Epithelial cell of proximal tubule (primary cell): ENCODE data around the gene MTA3. TPM values are rescaled to one million over a fixed set of nuclear protein-coding genes. Genes with fewer than 3 reads are reported as not detected.
"Not testable (repeated sequence)": the region's sequence is repeated elsewhere in the genome, so short reads cannot be mapped to it uniquely, and the experiment has no call there.

Experiments used
- DNase-seq: peaks from one replicate; pipeline ENCODE4 v3.0.0-alpha.2; 2011; ENCODE audit warnings: low read depth
- H3K4me3 ChIP-seq: 2 replicates; pipeline ENCODE4 v1.5.1; 2011; ENCODE audit warnings: low read depth, mild to moderate bottlenecking, low read length
- CTCF ChIP-seq: conservative IDR thresholded peaks from 2 replicates; pipeline ENCODE4 v1.5.1; 2012; ENCODE audit warnings: low read depth, mild to moderate bottlenecking, low read length
- total RNA-seq: library from RNA; depleted of rRNA; stranded (reverse); fragments of >200 nt; gene quantifications from 2 replicates; pipeline ENCODE4 v1.2.3, GENCODE V29; 2015

Gene MTA3
- total RNA-seq, 1 donor from 2014 or later, result 17.8 TPM

DNA sequence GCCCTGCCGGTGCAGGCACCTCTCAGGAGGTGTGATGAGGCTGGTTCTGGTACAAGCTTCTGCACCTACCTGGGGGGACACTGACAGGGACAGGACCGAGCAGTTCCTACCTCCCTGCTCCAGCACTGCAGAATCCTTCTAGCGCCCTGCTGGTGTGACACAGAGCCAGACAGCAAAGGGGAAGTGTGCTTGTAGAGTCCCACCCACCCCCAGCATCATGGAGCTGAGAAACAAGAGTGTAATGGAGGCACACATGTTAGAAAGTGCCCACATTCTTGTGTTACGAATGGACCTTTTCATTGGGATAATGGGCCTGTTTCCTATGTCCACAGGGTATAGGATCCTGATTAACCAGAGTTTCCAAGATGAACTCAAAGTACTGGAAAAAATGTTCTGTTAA, 157.2 kb downstream of the MTA3 start:
- DNase-seq, result no peak
- H3K4me3 ChIP-seq, result no peak overlapping the region
- no peak for TF ChIP-seq CTCF

GRCh38 chr2:42726680-42727079, 158.2 kb downstream of the MTA3 start:
- no peak for TF ChIP-seq CTCF
- no peak for DNase-seq
- H3K4me3 ChIP-seq, result no peak overlapping the region

GRCh38 chr2:42731316-42731715, 162.9 kb downstream of the MTA3 start:
- not testable (repeated sequence) for DNase-seq, H3K4me3 ChIP-seq

DNA sequence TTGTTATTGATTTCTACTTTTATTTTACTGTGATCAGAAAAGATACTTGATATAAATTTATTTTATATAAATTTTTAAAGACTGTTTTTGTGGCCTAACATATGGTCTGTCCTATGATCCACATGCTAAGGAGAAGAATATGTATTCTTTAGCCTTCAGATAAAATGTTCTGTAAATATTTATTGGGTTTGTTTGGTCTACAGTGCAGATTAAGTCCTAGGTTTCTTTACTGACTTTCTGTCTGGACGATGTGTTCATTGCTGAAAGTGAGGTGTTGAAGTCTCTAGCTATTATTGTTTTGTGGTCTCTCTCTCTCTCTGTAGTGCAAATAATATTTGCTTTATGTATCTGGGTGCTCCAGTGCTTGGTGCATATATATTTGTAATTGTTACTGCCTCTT, 165.4 kb downstream of the MTA3 start:
- no peak overlapping the region for H3K4me3 ChIP-seq
- TF ChIP-seq CTCF, result no peak
- no peak for DNase-seq

DNA sequence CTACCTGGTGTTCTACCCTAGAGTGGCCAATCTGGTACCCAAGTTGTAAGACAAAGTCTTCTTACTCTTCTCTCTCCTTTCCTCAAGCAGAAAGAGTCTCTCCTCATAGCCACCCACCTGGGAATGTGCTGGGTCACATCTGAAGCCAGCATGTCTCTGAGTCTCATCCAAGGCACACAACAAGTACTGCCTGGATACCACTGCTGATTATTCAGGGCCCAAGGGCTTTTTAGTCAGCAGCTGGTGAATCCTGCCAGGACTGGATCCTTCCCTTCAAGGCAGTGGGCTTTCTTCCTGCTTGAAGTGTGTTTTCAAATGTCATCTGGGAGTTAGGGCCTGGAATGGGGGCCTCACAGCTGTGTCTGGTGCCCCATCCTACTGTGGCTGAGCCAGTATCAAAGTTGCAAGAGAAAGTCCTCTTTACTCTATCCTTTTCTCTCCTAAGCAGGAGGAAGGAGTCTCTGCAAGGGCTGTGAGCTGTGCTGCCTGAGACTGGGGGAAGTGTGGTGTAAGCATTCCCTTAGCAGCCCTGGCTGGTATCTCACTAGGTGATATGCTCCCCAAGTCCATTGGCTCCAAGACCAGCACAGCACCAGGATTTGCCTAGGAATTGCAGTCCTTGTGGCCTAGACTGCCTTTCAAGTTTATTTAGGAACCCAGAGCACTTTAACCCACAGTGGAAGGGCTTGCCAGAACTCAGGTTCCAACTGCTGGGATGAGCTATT, 168.3 kb downstream of the MTA3 start:
- no peak for TF ChIP-seq CTCF
- DNase-seq, result no peak
- no peak overlapping the region for H3K4me3 ChIP-seq

DNA sequence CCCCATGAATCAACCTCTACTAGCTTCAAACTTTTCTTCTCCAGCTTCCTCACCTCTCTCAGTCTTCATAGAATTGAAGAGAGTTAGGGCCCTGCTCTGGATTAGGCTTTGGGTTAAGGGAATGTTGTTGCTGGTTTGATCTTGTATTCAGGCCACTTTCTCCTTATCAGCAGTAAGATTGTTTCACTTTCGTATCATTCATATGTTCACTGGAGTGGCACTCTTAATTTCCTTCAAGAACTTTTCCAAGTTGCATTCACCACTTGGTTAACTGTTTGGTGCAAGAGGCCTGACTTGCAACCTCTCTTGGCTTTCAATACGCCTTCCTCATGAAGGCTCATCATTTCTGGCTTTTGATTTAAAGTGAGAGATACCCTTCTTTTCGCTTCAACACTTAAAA, 172.7 kb downstream of the MTA3 start:
- TF ChIP-seq CTCF, result no peak
- no peak for DNase-seq
- H3K4me3 ChIP-seq, result no peak overlapping the region

DNA sequence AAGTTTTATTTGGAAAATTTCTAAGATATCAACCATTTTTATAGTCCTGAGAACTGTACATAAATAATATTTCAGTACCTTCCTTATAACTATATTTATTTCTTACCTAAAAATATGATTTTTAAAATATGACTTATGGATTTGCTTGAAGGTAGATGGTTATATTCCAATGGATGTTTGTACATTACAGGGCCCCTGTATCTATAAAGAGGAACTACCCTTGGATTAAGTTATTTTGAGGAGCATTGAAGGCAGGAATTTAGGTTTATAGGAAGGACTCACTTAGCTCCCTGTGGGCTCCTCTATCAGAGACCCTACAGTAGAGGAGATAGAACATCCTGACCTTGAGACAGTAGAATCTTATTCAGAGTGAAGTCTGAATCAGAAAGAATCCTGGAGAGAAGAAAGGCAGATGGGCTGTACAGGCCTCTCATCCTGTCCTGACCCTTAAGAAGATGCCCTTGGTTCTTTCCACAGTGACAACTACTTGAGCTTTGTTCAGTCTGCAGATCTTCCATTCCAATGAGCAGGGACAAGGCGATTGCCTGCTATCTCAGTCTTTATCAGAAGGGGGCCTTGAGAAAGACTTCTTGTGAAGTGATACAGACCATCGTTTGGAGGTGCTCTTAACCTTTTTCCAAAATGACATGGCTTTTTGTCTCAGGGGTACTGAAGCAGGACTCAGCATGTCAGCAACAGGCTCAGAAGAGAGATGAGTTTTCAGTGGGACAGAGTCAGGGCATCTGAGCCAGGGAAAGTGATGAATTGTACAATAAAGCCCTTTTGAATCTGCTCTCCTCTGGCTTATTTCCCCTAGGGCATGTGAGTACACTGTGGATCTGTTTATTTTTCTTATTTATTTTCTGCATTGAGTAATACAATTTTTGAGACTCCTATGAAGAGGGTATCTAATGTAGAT, 174.6 kb downstream of the MTA3 start:
- no peak overlapping the region for H3K4me3 ChIP-seq
- TF ChIP-seq CTCF, result no peak
- no peak for DNase-seq
